ENCODE measurements around the gene ATP1A2.

The ATP1A2 gene

GRCh38 chr1:160186729-160187128 lies 71.2 kb downstream of the ATP1A2 start:
- DNase-seq: no peak

DNA sequence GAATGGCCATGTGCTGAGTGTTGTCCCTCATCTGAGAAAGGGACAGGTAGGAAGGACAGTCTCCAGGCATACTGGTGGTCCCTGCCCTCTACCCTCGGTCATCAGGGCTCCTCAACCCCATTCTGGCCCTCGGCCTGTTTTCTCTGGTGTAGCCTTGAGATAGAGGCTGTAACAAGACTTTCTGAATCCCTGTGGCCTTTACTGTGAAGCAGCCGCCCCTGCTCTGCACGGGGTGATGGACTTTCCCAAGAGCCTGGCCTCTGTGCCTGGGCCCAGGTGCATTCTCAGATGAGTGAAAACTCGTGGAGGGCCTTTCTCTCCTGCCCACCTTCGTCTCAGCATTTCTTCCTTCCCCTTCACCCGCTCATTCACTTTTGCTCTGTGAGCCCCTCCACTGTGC lies 71.8 kb downstream of the ATP1A2 start:
- no peak for DNase-seq

- DNase-seq: no peak
Observed at GRCh38 chr1:160188341-160188740, 72.8 kb downstream of the ATP1A2 start.

DNA sequence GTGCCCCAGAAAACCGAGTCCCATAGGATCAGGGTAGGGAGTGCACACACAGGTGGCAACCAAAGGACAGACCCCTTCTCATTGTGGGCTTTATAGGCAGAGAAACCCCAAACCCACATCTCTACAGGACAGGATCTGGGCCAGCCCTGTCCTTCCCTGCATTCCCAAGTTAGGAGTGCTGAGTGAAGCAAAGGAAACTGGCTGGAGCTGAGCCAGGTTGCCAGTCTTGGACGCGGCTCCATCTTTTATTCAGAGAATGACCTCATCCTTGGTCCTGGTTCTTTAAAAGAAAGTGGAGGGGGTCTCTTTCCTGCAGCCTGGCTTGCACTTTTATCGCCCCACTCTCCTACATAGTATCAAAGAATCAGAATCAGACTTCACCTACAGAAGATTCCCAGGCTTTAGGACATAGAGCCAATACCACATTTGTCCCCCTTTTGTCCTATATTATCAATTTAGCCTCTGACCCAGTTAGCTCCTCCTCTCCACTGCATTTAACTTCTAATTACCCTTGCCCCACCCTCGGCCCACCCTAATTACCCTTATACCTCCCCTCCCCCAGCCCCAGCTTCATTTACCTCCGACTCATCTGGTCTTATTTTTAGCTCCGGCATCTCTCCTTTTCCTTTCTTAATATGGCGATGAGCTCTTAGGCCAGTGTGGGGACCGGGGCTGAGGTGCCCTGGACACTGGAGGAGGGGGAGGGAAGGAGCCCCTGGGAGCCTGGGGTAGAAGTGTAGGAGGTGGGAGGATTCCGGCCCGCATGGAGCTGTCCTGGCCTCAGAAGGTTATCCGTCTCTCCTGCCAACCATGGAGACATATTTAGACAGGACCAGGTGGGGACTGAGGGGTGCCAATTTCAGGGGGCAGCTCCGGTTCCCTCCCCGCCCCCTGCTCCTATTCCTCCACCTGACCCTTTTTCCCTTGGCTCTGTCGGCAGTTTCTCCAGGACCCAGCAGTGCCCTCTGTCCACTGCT lies 74.4 kb downstream of the ATP1A2 start, which contains the start of gene CASQ1:
Gene CASQ1 (plus strand): TSS at position 927 of the 977 bp plus-strand sequence. CDS start 177 bp downstream, outside the sequence.
- DNase-seq: peak; percentile 39

- no peak for DNase-seq
Observed at GRCh38 chr1:160191756-160192155, 76.2 kb downstream of the ATP1A2 start.

DNA sequence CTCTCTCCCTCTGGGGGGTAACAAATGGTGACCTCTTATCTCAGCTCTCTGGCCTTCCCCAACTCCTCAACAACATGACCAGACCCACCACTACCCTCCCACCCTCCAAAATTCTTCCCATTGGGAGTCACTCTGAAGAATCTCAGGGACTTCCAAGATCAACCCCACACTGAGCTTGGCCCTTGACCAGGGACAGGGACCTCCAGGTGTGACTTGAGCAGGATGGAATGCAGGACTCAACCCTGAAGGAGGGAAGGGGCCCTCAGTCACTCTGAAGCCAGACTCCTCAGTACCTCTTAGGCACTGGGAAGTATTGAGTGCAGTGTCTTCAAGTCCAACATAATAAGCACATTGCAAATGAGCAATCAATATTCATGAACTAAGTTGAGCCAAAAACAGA lies 76.7 kb downstream of the ATP1A2 start:
- DNase-seq: no peak
